HepG2 (cell line): ENCODE measurements around the gene KLHL35. TPM values are rescaled to one million over a fixed set of nuclear protein-coding genes. Genes with fewer than 3 reads are reported as not detected.

Experiments
- BORCS8-MEF2B ChIP-seq: sonication (generic); formaldehyde crosslinking; IDR thresholded peaks from 2 replicates; pipeline ENCODE4 v1.8.0; 2022; ENCODE audit warnings: mild to moderate bottlenecking, missing genetic modification reagents
- HDAC2 ChIP-seq: sonication (generic); formaldehyde crosslinking; IDR thresholded peaks from 2 replicates; pipeline ENCODE4 v1.4.0; 2020; ENCODE audit warnings: missing genetic modification reagents
- MIXL1 ChIP-seq: IDR thresholded peaks from 2 replicates; pipeline ENCODE4 v1.6.1; 2016
- NAIF1 ChIP-seq: sonication (generic); formaldehyde crosslinking; IDR thresholded peaks from 2 replicates; pipeline ENCODE4 v1.5.0; 2020; ENCODE audit warnings: mild to moderate bottlenecking, missing genetic modification reagents, borderline replicate concordance
- PHF8 ChIP-seq: sonication (generic); formaldehyde crosslinking; IDR thresholded peaks from 2 replicates; pipeline ENCODE4 v1.5.0; 2020; ENCODE audit warnings: missing genetic modification reagents
- PRPF4 ChIP-seq: fragments of 200-400 bp; formaldehyde crosslinking; IDR thresholded peaks from 2 replicates; pipeline ENCODE4 v1.6.1; 2016; ENCODE audit warnings: low read length, low read depth; ENCODE audit not compliant: poor library complexity, severe bottlenecking
- PTBP1 ChIP-seq: fragments of 200-400 bp; formaldehyde crosslinking; IDR thresholded peaks from 2 replicates; pipeline ENCODE4 v1.6.1; 2018; ENCODE audit warnings: low read length, low read depth; ENCODE audit not compliant: poor library complexity, severe bottlenecking
- SIX1 ChIP-seq: sonication (generic); formaldehyde crosslinking; IDR thresholded peaks from 2 replicates; pipeline ENCODE4 v1.4.0; 2020; ENCODE audit warnings: missing genetic modification reagents, borderline replicate concordance
- THAP11 ChIP-seq: IDR thresholded peaks from 2 replicates; pipeline ENCODE4 v1.6.1; 2016; ENCODE audit warnings: missing biosample characterization, missing genetic modification reagents
- ZBTB37 ChIP-seq: sonication (generic); formaldehyde crosslinking; IDR thresholded peaks from 2 replicates; pipeline ENCODE4 v1.4.0; 2020; ENCODE audit warnings: mild to moderate bottlenecking, missing genetic modification reagents
- ZBTB42 ChIP-seq: sonication (generic); formaldehyde crosslinking; IDR thresholded peaks from 2 replicates; pipeline ENCODE4 v1.5.0; 2020; ENCODE audit warnings: mild to moderate bottlenecking, missing genetic modification reagents
- ZFP36 ChIP-seq: fragments of 150-350 bp; IDR thresholded peaks from 2 replicates; pipeline ENCODE4 v1.6.1; 2018; ENCODE audit warnings: borderline replicate concordance, low read length, low read depth; ENCODE audit not compliant: partially characterized antibody
- ZNF318 ChIP-seq: sonication (generic); formaldehyde crosslinking; IDR thresholded peaks from 2 replicates; pipeline ENCODE4 v1.4.0; 2020; ENCODE audit warnings: mild to moderate bottlenecking, missing genetic modification reagents
- ZNF749 ChIP-seq: sonication (generic); formaldehyde crosslinking; IDR thresholded peaks from 2 replicates; pipeline ENCODE4 v1.8.0; 2022; ENCODE audit warnings: mild to moderate bottlenecking, missing genetic modification reagents, moderate library complexity, borderline replicate concordance
- polyA plus RNA-seq, 8 experiments: library from polyadenylated mRNA; depleted of rRNA in 3 of 8; stranded (reverse) in 7 of 8; unstranded in 1 of 8; fragments of >200 nt; fragmentation: Illumina TruSeq in 4 of 8; extraction: Trizol in 4 of 8; gene quantifications; 2 replicates each; pipeline versions ENCODE4 v1.2.1 to v1.2.3, GENCODE V29; 2011 to 2016; ENCODE audit warnings: low read depth in 4 of 8, missing spikeins in 1 of 8, mixed read lengths in 1 of 8; ENCODE audit not compliant: insufficient read depth in 1 of 8
- total RNA-seq, 5 experiments: library from RNA; depleted of rRNA; stranded (reverse); fragments of >200 nt; fragmentation: Illumina TruSeq; extraction: Trizol; gene quantifications; 2 replicates each; pipeline ENCODE4 v1.2.3, GENCODE V29; 2016; ENCODE audit warnings: low read depth in 1 of 5
- TF ChIP-seq, protein P1 (sequence below): sonication (generic); formaldehyde crosslinking; IDR thresholded peaks from 2 replicates; pipeline ENCODE4 v1.5.1; 2020; ENCODE audit warnings: mild to moderate bottlenecking, missing genetic modification reagents, borderline replicate concordance
- TF ChIP-seq, protein P2 (sequence below): sonication (generic); formaldehyde crosslinking; IDR thresholded peaks from 2 replicates; pipeline ENCODE4 v1.8.0; 2022; ENCODE audit warnings: mild to moderate bottlenecking, missing genetic modification reagents

Gene KLHL35
- total and polyA plus RNA-seq, 2 of the 13 experiments (the other 11 are each of a cell fraction or from before 2014, with no cell fraction given), result not detected

DNA sequence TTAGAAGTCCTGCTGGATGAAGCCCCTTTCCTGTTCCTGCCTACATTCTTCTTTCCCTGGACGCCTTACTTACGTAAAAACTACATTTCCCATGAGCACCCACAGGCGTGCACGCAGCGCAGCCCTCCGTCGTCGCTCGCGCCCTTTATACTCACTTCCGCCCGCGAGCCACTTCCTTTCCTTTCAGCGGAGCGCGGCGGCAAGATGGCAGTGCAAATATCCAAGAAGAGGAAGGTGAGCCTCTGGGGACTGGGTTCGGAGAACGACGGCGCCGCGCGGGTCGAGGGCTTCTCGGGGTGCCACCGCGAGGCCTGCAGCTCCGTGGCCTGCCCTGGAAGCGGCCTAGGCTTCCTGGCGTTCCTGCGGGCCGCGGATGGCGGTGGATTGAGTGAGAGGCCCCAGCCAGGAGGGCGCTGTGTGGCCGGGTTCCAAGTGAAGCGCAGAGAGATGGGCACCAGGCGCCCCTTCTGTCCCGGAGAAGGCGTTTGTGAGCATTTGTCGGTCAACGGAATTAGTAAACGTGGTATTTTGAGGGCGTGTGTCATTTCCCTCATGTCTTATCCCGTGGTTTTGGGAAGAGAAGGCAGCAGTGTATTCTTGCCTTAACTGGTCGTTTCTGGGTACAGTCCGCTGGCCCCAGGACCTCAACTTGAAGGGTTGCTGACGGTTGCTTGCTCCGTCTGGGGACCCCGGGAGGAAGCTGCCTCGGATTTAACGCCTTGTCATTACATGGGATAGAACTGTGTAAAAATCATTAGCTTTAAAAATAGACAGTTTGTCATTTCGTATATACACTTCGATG, 33.5 kb downstream of the KLHL35 start, which contains the start of gene RPS3 (continued):
- TF ChIP-seq, protein P1, sequence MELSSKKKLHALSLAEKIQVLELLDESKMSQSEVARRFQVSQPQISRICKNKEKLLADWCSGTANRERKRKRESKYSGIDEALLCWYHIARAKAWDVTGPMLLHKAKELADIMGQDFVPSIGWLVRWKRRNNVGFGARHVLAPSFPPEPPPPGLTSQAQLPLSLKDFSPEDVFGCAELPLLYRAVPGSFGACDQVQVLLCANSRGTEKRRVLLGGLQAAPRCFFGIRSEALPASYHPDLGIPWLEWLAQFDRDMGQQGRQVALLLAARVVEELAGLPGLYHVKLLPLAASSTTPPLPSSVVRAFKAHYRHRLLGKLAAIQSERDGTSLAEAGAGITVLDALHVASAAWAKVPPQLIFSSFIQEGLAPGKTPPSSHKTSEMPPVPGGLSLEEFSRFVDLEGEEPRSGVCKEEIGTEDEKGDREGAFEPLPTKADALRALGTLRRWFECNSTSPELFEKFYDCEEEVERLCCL (CRISPR knock-in tag), result peak; percentile 56; the same call in 1 of the 2 replicates
- TF ChIP-seq, protein P2, sequence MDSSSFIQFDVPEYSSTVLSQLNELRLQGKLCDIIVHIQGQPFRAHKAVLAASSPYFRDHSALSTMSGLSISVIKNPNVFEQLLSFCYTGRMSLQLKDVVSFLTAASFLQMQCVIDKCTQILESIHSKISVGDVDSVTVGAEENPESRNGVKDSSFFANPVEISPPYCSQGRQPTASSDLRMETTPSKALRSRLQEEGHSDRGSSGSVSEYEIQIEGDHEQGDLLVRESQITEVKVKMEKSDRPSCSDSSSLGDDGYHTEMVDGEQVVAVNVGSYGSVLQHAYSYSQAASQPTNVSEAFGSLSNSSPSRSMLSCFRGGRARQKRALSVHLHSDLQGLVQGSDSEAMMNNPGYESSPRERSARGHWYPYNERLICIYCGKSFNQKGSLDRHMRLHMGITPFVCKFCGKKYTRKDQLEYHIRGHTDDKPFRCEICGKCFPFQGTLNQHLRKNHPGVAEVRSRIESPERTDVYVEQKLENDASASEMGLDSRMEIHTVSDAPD (CRISPR knock-in tag), result no peak; the same call in 1 of the 2 replicates
- peak; percentile 87; the same call in 1 of the 2 replicates for TF ChIP-seq ZNF318 (CRISPR knock-in tag)
- TF ChIP-seq PHF8, result peak; percentile 97
- TF ChIP-seq ZBTB42, result peak; percentile 71; the same call in 1 of the 2 replicates
- TF ChIP-seq ZNF749 (CRISPR knock-in tag), result no peak
- peak; percentile 89 for TF ChIP-seq PTBP1
- no peak for TF ChIP-seq ZBTB37 (CRISPR knock-in tag)
- TF ChIP-seq PRPF4, result no peak
- TF ChIP-seq HDAC2, result peak; percentile 62
- peak; percentile 67; the same call in 1 of the 2 replicates for TF ChIP-seq MIXL1 (CRISPR knock-in tag)
- TF ChIP-seq THAP11 (CRISPR knock-in tag), result peak; percentile 100
- TF ChIP-seq BORCS8-MEF2B (CRISPR knock-in tag), result peak; percentile 93
- TF ChIP-seq SIX1 (CRISPR knock-in tag), result no peak; the same call in none of the 2 replicates
- no peak; the same call in 1 of the 2 replicates for TF ChIP-seq NAIF1 (CRISPR knock-in tag)
- TF ChIP-seq ZFP36, result no peak
